GM18498 (cell line): Measurements from ENCODE around the gene RCOR1.

ENCODE experiments used
- ATAC-seq: cut with Tn5 transposase; IDR thresholded peaks from one replicate; pipeline ENCODE4 v1.9.1; 2021; ENCODE audit warnings: mild to moderate bottlenecking, moderate library complexity; ENCODE audit not compliant: unreplicated experiment

Gene RCOR1

GRCh38 chr14:102708494-102708893 is 116.0 kb downstream of the RCOR1 start:
- ATAC-seq = no peak

DNA sequence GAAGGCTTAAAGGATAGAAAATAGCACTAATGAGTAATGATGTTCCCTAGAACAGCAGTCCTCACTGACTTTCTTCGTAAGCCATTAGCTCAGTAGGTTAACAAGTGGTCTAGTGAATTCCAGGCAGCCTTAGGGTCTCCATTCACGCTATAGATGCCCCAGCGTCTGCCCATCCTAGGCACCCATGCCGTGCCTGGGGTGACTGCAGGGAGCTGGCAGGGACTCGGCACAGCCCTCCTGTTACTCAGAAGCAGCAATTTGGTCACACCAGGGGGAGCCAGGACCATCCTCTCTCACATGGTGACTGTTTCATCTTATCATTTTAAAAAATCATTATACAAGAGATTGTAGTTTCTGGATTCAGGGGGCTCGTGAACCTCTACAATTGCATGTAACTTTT is 118.8 kb downstream of the RCOR1 start:
- no peak for ATAC-seq

- ATAC-seq = no peak
These were observed 119.5 kb downstream of the RCOR1 start for GRCh38 chr14:102711946-102712345.

- no peak for ATAC-seq
These were observed 124.8 kb downstream of the RCOR1 start for GRCh38 chr14:102717276-102717675.

DNA sequence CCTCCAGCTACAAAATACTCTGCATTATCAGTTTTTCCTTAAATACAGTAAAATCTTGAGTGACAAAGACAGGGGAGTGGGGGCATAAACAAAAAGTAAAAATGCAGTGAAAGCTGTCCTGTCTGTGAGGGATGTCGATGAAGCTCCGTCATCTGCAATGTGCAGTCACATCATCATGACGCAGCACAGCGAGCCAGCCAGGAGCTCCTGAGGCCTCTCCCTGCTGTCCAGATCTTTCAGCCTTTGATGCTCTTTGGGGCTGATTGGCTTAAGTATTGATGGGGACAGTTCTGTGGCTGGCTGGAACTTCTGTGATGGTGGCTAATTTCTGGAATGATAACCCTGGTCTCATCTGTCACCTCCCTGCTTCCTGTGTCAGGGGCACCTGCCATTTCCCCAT is 130.2 kb downstream of the RCOR1 start:
- ATAC-seq = no peak

DNA sequence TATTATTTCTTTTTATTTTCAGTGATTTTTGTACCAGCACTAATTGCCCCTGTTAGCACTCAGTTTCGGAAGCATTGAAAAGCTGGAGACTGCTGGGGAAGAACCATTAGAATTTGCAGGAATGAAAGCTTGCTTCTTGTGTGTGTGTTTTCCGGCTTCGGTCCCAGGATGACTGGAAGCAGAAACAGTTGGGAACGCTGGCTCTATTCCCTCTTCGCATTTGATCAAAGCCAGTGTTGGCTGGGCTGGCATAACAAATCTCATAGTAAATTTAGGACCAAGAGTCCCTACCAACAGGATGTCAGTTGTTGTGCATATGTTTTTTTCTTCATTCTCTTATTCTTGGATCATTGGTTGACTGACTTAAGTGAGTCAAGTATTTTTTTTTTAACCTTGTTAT is 131.2 kb downstream of the RCOR1 start:
- ATAC-seq = no peak

DNA sequence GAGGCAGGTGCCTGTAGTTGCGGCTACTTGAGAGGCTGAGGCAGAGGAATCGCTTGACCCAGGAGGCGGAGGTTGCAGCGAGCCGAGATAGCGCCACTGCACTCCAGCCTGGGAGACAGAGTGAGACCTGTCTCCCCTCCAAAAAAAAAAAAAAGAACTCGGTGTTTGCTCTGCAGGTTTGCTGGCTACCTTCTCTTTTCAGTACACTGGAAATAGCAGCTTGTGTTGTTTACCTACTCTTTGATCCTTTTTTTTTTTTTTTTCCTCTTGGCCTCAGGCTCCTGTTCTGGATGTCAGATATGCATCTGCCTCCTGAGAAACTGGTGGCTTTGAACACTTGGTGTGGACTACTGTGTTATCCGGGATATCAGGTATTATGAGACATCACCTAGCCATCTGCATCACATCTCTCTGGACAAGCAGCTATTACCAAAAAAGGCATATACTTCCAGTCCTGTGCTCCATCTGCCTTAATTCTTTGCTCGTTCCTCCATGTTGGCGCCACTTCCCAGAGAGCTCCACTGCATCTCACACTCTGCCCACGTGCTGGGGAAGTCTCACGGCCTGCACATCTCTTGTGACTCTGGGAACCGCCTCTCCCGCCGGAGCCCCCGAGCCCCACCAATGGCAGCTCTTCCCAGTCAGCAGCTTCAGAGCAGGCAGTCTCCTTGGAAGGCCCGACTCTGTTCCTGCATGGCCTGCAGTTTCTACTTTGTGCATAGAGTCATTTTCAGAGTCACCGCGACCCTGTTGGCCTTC is 133.9 kb downstream of the RCOR1 start:
- no peak for ATAC-seq

GRCh38 chr14:102727336-102728095 is 135.1 kb downstream of the RCOR1 start:
- ATAC-seq = no peak

GRCh38 chr14:102728501-102728900 is 136.1 kb downstream of the RCOR1 start:
- no peak for ATAC-seq

DNA sequence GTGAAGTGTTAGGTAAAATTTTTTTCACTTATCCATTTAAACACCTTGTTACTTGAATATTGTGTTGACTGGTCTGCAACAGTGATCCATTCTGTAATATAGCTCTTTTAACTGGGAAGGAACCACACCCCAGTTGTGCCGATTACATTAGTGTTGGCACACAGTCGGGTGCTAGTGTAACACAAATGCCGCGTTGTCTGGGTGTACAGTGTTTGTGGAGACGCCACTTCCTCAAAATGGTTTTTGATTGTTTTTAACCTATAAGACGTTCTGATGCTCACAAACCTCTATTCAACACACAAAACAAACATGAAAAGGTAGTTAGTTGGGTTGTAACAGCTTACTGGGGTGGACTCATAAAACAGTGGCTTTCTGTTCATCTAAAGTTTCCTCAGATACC is 136.8 kb downstream of the RCOR1 start:
- ATAC-seq = no peak

DNA sequence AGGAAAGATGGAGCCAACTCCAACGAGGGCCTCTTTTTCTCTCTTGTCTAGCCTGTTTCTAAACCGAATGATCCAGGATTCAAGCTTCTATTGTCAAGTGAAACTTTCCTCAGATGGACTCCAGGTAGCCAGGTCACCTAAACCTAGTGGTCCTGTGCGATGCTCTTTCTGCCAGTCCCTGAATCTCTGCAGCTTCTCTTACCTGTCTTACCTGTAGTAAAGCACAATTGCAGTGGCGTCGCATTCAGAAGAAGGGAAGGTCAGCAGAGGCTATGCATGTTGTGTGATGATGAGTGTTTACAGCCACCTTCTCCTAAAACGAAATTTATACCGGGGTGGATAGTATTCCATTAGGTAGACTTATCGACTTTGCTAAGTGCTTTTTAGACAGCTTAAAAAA is 137.4 kb downstream of the RCOR1 start:
- no peak for ATAC-seq

GRCh38 chr14:102731101-102731870 is 138.8 kb downstream of the RCOR1 start:
- no peak for ATAC-seq

DNA sequence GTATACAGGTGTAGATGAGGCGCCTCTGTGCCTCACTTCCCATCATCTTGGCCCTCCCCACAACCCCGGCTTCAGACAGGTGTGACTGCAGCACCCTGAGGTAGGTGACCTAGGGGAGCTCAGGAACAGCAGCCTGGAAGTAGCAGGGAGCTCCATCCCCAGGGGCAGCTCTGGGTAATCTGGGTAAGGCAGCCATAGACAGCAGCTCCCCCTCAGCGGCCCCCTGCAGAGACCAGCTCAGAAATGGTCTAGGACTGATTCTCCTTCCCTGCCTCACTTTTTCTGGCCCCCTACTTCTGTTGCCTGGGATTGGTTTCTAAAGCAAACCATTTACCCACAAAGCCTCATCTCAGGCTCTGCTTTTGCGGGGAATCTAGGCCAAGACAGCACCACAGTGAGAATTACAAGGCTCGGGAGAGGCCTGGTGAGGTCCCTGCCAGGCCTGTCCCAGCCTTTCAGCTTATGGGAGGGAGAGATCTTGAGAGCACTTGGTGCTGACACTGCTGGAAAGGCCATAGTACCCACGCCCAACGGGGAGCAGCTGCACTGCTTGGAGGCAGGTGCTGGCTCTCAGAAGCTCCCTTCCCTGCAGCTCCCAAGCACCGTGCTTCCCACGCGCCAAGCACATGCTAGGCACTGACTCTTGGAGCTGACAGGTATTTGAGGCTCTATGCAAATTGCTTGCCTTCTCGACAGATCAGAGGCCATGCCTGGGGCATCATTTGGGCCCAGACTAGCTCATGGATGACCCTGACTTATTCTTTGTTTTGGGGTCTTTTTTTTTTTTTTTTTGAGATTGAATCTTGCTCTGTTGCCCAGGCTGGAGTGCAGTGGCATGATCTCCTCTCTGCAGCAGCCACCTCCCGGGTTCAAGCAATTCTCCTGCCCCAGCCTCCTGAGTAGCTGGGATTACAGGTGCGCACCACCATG is 139.7 kb downstream of the RCOR1 start:
- no peak for ATAC-seq

GRCh38 chr14:102732924-102733323 is 140.5 kb downstream of the RCOR1 start:
- no peak for ATAC-seq

GRCh38 chr14:102733326-102733725 is 140.9 kb downstream of the RCOR1 start:
- no peak for ATAC-seq

GRCh38 chr14:102734436-102734835 is 142.0 kb downstream of the RCOR1 start:
- ATAC-seq = no peak

DNA sequence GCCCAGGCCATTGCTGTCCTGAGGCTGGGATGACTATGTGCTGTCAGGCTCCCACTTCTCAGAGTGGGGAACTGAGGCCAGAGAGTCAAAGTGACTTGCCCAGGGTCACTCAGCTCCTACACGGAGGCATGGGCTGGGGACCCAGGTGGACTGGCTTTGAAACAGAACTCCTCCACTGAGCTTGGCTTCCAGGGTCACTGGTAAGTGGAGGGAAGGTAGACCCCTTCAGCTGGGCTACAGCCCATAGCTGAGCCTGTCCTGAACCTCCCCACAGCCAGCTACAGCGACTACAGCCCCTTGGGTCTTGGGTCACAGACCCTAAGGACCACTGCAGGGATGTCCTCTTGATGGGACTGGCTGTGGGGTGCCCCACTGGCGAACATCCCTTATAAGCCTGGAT is 144.5 kb downstream of the RCOR1 start:
- no peak for ATAC-seq

- ATAC-seq = no peak
These were observed 145.2 kb downstream of the RCOR1 start for GRCh38 chr14:102737402-102738372.

GRCh38 chr14:102738373-102739189 is 146.1 kb downstream of the RCOR1 start:
- no peak for ATAC-seq
